IPS-NIHi7 (cell line): Measurements from ENCODE around the gene GAPDHS.
A peak's percentile ranks its signal among the peaks of the same experiment; 100 is the strongest.

Experiments used
- DNase-seq: peaks from one replicate; pipeline ENCODE4 v3.0.0; 2012; ENCODE audit warnings: mixed read lengths; ENCODE audit errors: extremely low spot score

The GAPDHS gene

GRCh38 chr19:35510626-35510964 lies 22.7 kb upstream of the GAPDHS start:
- DNase-seq = no peak

- DNase-seq = no peak
Measured at GRCh38 chr19:35511337-35511736, 21.9 kb upstream of the GAPDHS start.

- no peak for DNase-seq
Measured at GRCh38 chr19:35512831-35513627, 20.2 kb upstream of the GAPDHS start.

GRCh38 chr19:35513628-35514281 lies 19.5 kb upstream of the GAPDHS start, which contains the start of gene DMKN:
TSS of gene DMKN (minus strand) at chr19:35513649. CDS start at chr19:35513475, 174 bp downstream.
- peak; percentile 58 for DNase-seq

- DNase-seq = peak; percentile 64
Measured at GRCh38 chr19:35514282-35514809, 18.9 kb upstream of the GAPDHS start.

- DNase-seq = no peak
Measured at GRCh38 chr19:35516310-35516709, 16.9 kb upstream of the GAPDHS start.

- no peak for DNase-seq
Measured at GRCh38 chr19:35517342-35517741, 15.9 kb upstream of the GAPDHS start.

- no peak for DNase-seq
Measured at GRCh38 chr19:35518313-35518712, 14.9 kb upstream of the GAPDHS start.

GRCh38 chr19:35519291-35519690 lies 14.0 kb upstream of the GAPDHS start:
- DNase-seq = no peak

GRCh38 chr19:35521124-35521743 lies 12.0 kb upstream of the GAPDHS start:
- DNase-seq = no peak

GRCh38 chr19:35522745-35523327 lies 10.4 kb upstream of the GAPDHS start:
- no peak for DNase-seq

- peak; percentile 45 for DNase-seq
Measured at GRCh38 chr19:35524181-35524837, 8.9 kb upstream of the GAPDHS start.

- DNase-seq = no peak
Measured at GRCh38 chr19:35525873-35526272, 7.4 kb upstream of the GAPDHS start.

- no peak for DNase-seq
Measured at GRCh38 chr19:35528218-35529038, 4.8 kb upstream of the GAPDHS start, which contains the start of gene SBSN. TSS of gene SBSN (minus strand) at chr19:35528311. CDS start at chr19:35528281, 30 bp downstream.

GRCh38 chr19:35529241-35530218 lies 3.7 kb upstream of the GAPDHS start:
- DNase-seq = no peak

- no peak for DNase-seq
Measured at GRCh38 chr19:35531291-35531690, 2.0 kb upstream of the GAPDHS start.

GRCh38 chr19:35533822-35534392 lies 651 bp downstream of the GAPDHS start:
- no peak for DNase-seq

GRCh38 chr19:35534803-35535480 lies 1.7 kb downstream of the GAPDHS start:
- DNase-seq = no peak

GRCh38 chr19:35539314-35539713 lies 6.1 kb downstream of the GAPDHS start:
- DNase-seq = no peak
